ENCODE measurements around the gene GRHPR.

The GRHPR gene

DNA sequence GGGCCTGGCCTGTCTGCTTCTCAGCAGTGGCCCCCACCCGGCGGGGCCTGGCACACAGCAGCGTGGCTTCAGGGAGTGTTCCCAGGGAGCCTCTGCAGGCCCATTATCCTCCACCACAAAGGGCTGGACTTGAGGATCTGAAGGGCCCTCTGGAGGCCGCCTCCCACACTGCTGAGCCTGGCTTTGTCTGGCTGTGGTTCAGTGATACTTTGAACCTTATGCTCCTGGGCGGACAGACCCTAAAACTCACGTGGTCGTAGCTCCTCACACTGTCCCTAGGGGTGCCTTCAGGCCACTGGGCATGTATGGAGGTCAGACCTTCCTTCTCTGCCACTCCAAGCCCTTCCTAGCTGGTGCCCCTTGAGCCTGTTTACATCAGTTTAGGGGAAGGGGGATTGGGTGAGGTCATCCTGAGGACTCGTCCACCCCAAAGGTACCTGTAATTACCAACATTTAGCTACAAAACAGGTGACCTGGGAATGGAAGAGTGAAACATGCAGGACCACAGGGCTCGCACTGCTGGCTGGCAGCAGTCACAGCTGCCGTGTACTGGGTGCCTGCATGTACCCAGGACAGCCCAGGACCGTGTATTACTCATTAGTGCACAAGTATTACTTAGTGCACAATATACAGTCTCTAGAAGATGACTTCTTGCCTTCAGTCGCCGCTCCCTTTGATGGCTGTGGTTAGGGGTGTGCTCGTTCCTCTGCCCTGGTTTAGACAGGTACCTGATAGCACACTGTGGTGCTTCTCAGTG lies 8.5 kb downstream of the GRHPR start:
- TF ChIP-seq CTCF (conservative IDR thresholded peaks at IDR 0.05) (no peak), ZFX (IDR thresholded peaks at IDR 0.05) (no peak)
- no peak overlapping the region for H3K27ac ChIP-seq

GRCh38 chr9:37432020-37432419 lies 9.5 kb downstream of the GRHPR start:
- H3K27ac ChIP-seq, result no peak overlapping the region
- TF ChIP-seq ZFX (IDR thresholded peaks at IDR 0.05) (no peak), CTCF (conservative IDR thresholded peaks at IDR 0.05) (no peak)

GRCh38 chr9:37433867-37434371 lies 11.4 kb downstream of the GRHPR start:
- no peak overlapping the region for H3K27ac ChIP-seq
- TF ChIP-seq CTCF (conservative IDR thresholded peaks at IDR 0.05) (no peak), ZFX (IDR thresholded peaks at IDR 0.05) (no peak)

- TF ChIP-seq CTCF (conservative IDR thresholded peaks at IDR 0.05) (no peak), ZFX (IDR thresholded peaks at IDR 0.05) (no peak)
- H3K27ac ChIP-seq, result no peak overlapping the region
These were observed 14.0 kb downstream of the GRHPR start for GRCh38 chr9:37436540-37436939.

DNA sequence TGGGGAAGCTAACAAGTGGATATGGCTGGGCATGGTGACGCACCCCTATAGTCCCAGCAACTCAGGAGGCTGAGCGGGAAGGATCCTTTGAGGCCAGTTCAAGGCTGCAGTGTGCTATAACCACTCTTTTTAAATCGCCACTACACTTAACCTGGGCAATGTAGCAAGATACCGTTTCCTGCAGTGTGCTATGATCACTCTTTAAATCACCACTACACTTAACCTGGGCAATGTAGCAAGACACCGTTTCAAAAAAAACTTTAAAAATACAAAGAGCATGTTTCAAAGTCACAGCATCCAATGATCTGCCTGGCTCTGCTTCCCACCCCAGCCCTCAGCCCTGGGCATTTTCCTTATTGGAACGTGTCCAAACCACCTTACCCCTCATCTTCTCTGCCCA lies 14.5 kb downstream of the GRHPR start:
- no peak for TF ChIP-seq ZFX (IDR thresholded peaks at IDR 0.05)
- no peak for TF ChIP-seq CTCF (conservative IDR thresholded peaks at IDR 0.05)
- no peak overlapping the region for H3K27ac ChIP-seq

GRCh38 chr9:37437621-37438020 lies 15.1 kb downstream of the GRHPR start:
- no peak for TF ChIP-seq ZFX (IDR thresholded peaks at IDR 0.05)
- TF ChIP-seq CTCF (conservative IDR thresholded peaks at IDR 0.05), result no peak
- no peak overlapping the region for H3K27ac ChIP-seq

- TF ChIP-seq ZFX (IDR thresholded peaks at IDR 0.05), result no peak
- TF ChIP-seq CTCF (conservative IDR thresholded peaks at IDR 0.05), result no peak
- no peak overlapping the region for H3K27ac ChIP-seq
These were observed 15.9 kb downstream of the GRHPR start for GRCh38 chr9:37438359-37438758.

All from C4-2B (cell line).